ENCODE measurements around the gene SLAIN1. TPM values are rescaled to one million over a fixed set of nuclear protein-coding genes. Genes with fewer than 3 reads are reported as not detected.
"Not testable (repeated sequence)": the region's sequence is repeated elsewhere in the genome, so short reads cannot be mapped to it uniquely, and the experiment has no call there.

Gene SLAIN1
- total RNA-seq = 10 to 100 TPM; 14.8 to 20.0 TPM

- TF ChIP-seq CTCF (IDR thresholded peaks at IDR 0.05) (no peak), POLR2A (IDR thresholded peaks at IDR 0.05) (peak; percentile 43 to 59 (median 54))
- Histone ChIP-seq H3K27ac (peak within 1 kb of the TSS; percentile 76 to 90 (median 86)), H3K4me1 (peaks cover 56% of the 10 kb centered on the region), H3K9me3 (no peaks in the 10 kb centered on the region), H3K27me3 (no peaks in the 10 kb centered on the region), H3K36me3 (replicated peaks in 1 of 2; ENCODE audit: insufficient read depth in 1 of 2, low read depth in 2 of 2) (no peaks in the 10 kb centered on the region), H3K4me3 (peak within 1 kb of the TSS; percentile 26 to 66)
- intact Hi-C loops (cut with DNase I) = no loop called here
- DNase-seq = peak; percentile 87 to 92 (median 88)
- peak; percentile 85 for ATAC-seq
- WGBS, 2 donors = 0 to 1% methylated on average over 13 to 73 of the region's 86 CpGs
Measured at GRCh38 chr13:77697217-77698103, at the start of gene SLAIN1. TSS of gene SLAIN1 (plus strand) at chr13:77697687. CDS start at chr13:77697914, 227 bp downstream.

- DNase-seq (no peak), ATAC-seq (no peak)
- Histone ChIP-seq H3K27me3 (no peaks in the 10 kb centered on the region), H3K4me3 (no peak overlapping the region), H3K27ac (no peak overlapping the region), H3K36me3 (replicated peaks in 1 of 2; ENCODE audit: insufficient read depth in 1 of 2, low read depth in 2 of 2) (no peaks in the 10 kb centered on the region), H3K4me1 (no peaks in the 10 kb centered on the region), H3K9me3 (peaks cover 0 to 2% (median 0%) of the 10 kb centered on the region in 3 donors)
- intact Hi-C loops (cut with DNase I) = no loop called here
- TF ChIP-seq POLR2A (IDR thresholded peaks at IDR 0.05) (no peak), CTCF (IDR thresholded peaks at IDR 0.05) (no peak)
Measured at GRCh38 chr13:77650409-77650808, 47.1 kb upstream of the SLAIN1 start.

- Histone ChIP-seq H3K4me3 (no peak overlapping the region), H3K27ac (no peak overlapping the region), H3K36me3 (replicated peaks in 1 of 2; ENCODE audit: insufficient read depth in 1 of 2, low read depth in 2 of 2) (no peaks in the 10 kb centered on the region), H3K9me3 (peaks cover 0 to 2% (median 0%) of the 10 kb centered on the region in 3 donors), H3K27me3 (no peaks in the 10 kb centered on the region), H3K4me1 (no peaks in the 10 kb centered on the region)
- intact Hi-C loops (cut with DNase I) = no loop called here
- TF ChIP-seq CTCF (IDR thresholded peaks at IDR 0.05) = no peak
- no peak for TF ChIP-seq POLR2A (IDR thresholded peaks at IDR 0.05)
- ATAC-seq (no peak), DNase-seq (no peak)
- 62 to 100% methylated on average over 2 of the region's 2 CpGs for WGBS, 2 donors
Measured at GRCh38 chr13:77653301-77653700, 44.2 kb upstream of the SLAIN1 start.

- WGBS, 2 donors = 87% methylated on average over 6 to 23 of the region's 23 CpGs
- H3K9me3 ChIP-seq; intact Hi-C loops (cut with DNase I); DNase-seq; H3K27ac ChIP-seq; ATAC-seq; H3K36me3 ChIP-seq (replicated peaks in 1 of 2; ENCODE audit: insufficient read depth in 1 of 2, low read depth in 2 of 2); H3K4me1 ChIP-seq; H3K4me3 ChIP-seq; H3K27me3 ChIP-seq: not testable (repeated sequence)
Measured at GRCh38 chr13:77660016-77660415, 37.5 kb upstream of the SLAIN1 start.

GRCh38 chr13:77660841-77661250, 36.6 kb upstream of the SLAIN1 start:
- ATAC-seq (no peak), DNase-seq (no peak)
- Histone ChIP-seq H3K4me1 (no peaks in the 10 kb centered on the region), H3K4me3 (no peak overlapping the region), H3K27ac (no peak overlapping the region), H3K9me3 (no peaks in the 10 kb centered on the region), H3K27me3 (no peaks in the 10 kb centered on the region), H3K36me3 (replicated peaks in 1 of 2; ENCODE audit: insufficient read depth in 1 of 2, low read depth in 2 of 2) (no peaks in the 10 kb centered on the region)
- WGBS, 2 donors = 81 to 84% methylated on average over 11 to 15 of the region's 15 CpGs
- TF ChIP-seq CTCF (IDR thresholded peaks at IDR 0.05) (no peak), POLR2A (IDR thresholded peaks at IDR 0.05) (no peak)
- intact Hi-C loops (cut with DNase I) = no loop called here

- ATAC-seq; H3K27ac ChIP-seq; H3K27me3 ChIP-seq; H3K4me1 ChIP-seq; H3K4me3 ChIP-seq; H3K9me3 ChIP-seq; intact Hi-C loops (cut with DNase I); H3K36me3 ChIP-seq (replicated peaks in 1 of 2; ENCODE audit: insufficient read depth in 1 of 2, low read depth in 2 of 2); DNase-seq: not testable (repeated sequence)
- WGBS, 2 donors = 84 to 92% methylated on average over 16 of the region's 16 CpGs
Measured at GRCh38 chr13:77662301-77662700, 35.2 kb upstream of the SLAIN1 start.

- H3K9me3 ChIP-seq; intact Hi-C loops (cut with DNase I); H3K36me3 ChIP-seq (replicated peaks in 1 of 2; ENCODE audit: insufficient read depth in 1 of 2, low read depth in 2 of 2); ATAC-seq; H3K27me3 ChIP-seq; DNase-seq; H3K4me1 ChIP-seq; H3K27ac ChIP-seq; H3K4me3 ChIP-seq: not testable (repeated sequence)
- WGBS, 2 donors = 94% methylated on average over 14 of the region's 15 CpGs; no CpG with 5 or more reads in 1 of the 2 donors
Measured at GRCh38 chr13:77662831-77663230, 34.7 kb upstream of the SLAIN1 start.

Data from body of pancreas (tissue), 4 donors.